Endothelial cell of umbilical vein (primary cell): Measurements from ENCODE around the gene TMEM178B. TPM values are rescaled to one million over a fixed set of nuclear protein-coding genes. Genes with fewer than 3 reads are reported as not detected.

Experiments used
- BruUV-seq: library from RNA; stranded (reverse); fragments of 400-500 nt; replicated peaks from 2 replicates; lab custom pipeline; 2021; lab: Mats Ljungman, UMichigan
- CTCF ChIA-PET: fragments of 300-600, 350-600 bp; sonication (Branson Sonifier 250); formaldehyde crosslinking; loops from one replicate; lab custom pipeline; 2021; ENCODE audit warnings: antibody characterized with exemption, inconsistent platforms; lab: Charles Lee
- POLR2A ChIA-PET: fragments of 300-600, 350-600 bp; sonication (Branson Sonifier 250); formaldehyde crosslinking; loops from one replicate; lab custom pipeline; 2021; ENCODE audit warnings: antibody characterized with exemption, inconsistent platforms; lab: Charles Lee
- DNase-seq: peaks from one replicate; pipeline ENCODE4 v3.0.0-alpha.2; 2011; ENCODE audit warnings: low read depth, low spot score
- FAIRE-seq: peaks from 2 replicates; lab custom pipeline; 2011; peaks lifted over from hg19 to GRCh38; lab: Jason Lieb, UNC
- H2AFZ ChIP-seq: 2 replicates; pipeline ENCODE4 v1.6.0; 2012; ENCODE audit warnings: low read depth, low read length, control low read depth, inconsistent platforms
- H3K27ac ChIP-seq: 2 replicates; pipeline ENCODE4 v1.5.1; 2011; ENCODE audit warnings: low read depth, mild to moderate bottlenecking, control low read depth, low read length, moderate library complexity; ENCODE audit not compliant: insufficient read depth
- H3K27me3 ChIP-seq, 2 experiments: 2 replicates each; pipeline versions ENCODE4 v1.6.0 to v1.6.1; 2011; ENCODE audit warnings: low read length in 2 of 2, mixed read lengths in 1 of 2; ENCODE audit not compliant: control insufficient read depth in 2 of 2, insufficient read depth in 2 of 2
- H3K36me3 ChIP-seq, 2 experiments: 2 replicates in 1 of 2; 3 replicates in 1 of 2; pipeline ENCODE4 v1.5.1; 2011; ENCODE audit warnings: low read length in 2 of 2, mild to moderate bottlenecking in 1 of 2, moderate library complexity in 1 of 2; ENCODE audit not compliant: control insufficient read depth in 2 of 2, insufficient read depth in 2 of 2; ENCODE audit errors: extremely low read depth in 1 of 2
- H3K4me1 ChIP-seq: 3 replicates; pipeline ENCODE4 v1.5.1; 2011; ENCODE audit warnings: mild to moderate bottlenecking, low read length; ENCODE audit not compliant: control insufficient read depth, insufficient read depth; ENCODE audit errors: extremely low read depth
- H3K4me2 ChIP-seq: 2 replicates; pipeline ENCODE4 v1.6.1; 2011; ENCODE audit warnings: low read length, control low read depth, mixed read lengths; ENCODE audit not compliant: insufficient read depth
- H3K4me3 ChIP-seq, 3 experiments: fragments of 200-600 bp in 1 of 3; sonication (generic), shearing (Covaris generic) in 1 of 3; replicated peaks in 1 of 3; 2 replicates each; pipeline ENCODE4 v1.5.1; 2011 to 2016; ENCODE audit warnings: control low read depth in 3 of 3, low read length in 3 of 3, mild to moderate bottlenecking in 2 of 3, inconsistent platforms in 1 of 3, low read depth in 1 of 3, moderate library complexity in 1 of 3; ENCODE audit not compliant: insufficient read depth in 1 of 3
- H3K79me2 ChIP-seq: 2 replicates; pipeline ENCODE4 v1.6.0; 2012; ENCODE audit warnings: low read length, inconsistent platforms; ENCODE audit not compliant: control insufficient read depth, insufficient read depth
- H3K9ac ChIP-seq: replicated peaks from 2 replicates; pipeline ENCODE3; 2011; ENCODE audit warnings: low read length, control low read depth; ENCODE audit not compliant: insufficient read depth; ENCODE audit errors: extremely low read depth
- H3K9me1 ChIP-seq: replicated peaks from 3 replicates; pipeline ENCODE4 v1.6.0; 2011; ENCODE audit warnings: mild to moderate bottlenecking, low read length; ENCODE audit not compliant: control insufficient read depth, insufficient read depth; ENCODE audit errors: extremely low read depth
- H3K9me3 ChIP-seq: replicated peaks from 2 replicates; pipeline ENCODE4 v1.5.1; 2012; ENCODE audit warnings: low read length, inconsistent platforms; ENCODE audit not compliant: control insufficient read depth, insufficient read depth
- H4K20me1 ChIP-seq: replicated peaks from 2 replicates; pipeline ENCODE3; 2011; ENCODE audit warnings: mild to moderate bottlenecking, low read length; ENCODE audit not compliant: control insufficient read depth, insufficient read depth; ENCODE audit errors: extremely low read depth
- CTCF ChIP-seq, 2 donors: IDR thresholded peaks; 1 replicate in 1 of 2; 2 replicates in 1 of 2; pipeline ENCODE4 v1.5.1; 2011; ENCODE audit warnings: low read length in 2 of 2, mild to moderate bottlenecking in 2 of 2, moderate library complexity in 2 of 2, control low read depth in 1 of 2, inconsistent platforms in 1 of 2, low read depth in 1 of 2; ENCODE audit not compliant: insufficient read depth in 1 of 2; ENCODE audit errors: extremely low read depth in 1 of 2
- EZH2 ChIP-seq: IDR thresholded peaks from 2 replicates; pipeline ENCODE4 v1.6.1; 2012; ENCODE audit warnings: borderline replicate concordance, low read depth, mild to moderate bottlenecking, moderate library complexity, low read length, inconsistent platforms; ENCODE audit not compliant: severe bottlenecking
- FOS ChIP-seq: IDR thresholded peaks from 2 replicates; pipeline ENCODE4 v1.6.1; 2011; ENCODE audit warnings: mild to moderate bottlenecking, low read length, moderate library complexity, borderline replicate concordance; ENCODE audit not compliant: insufficient read depth
- GATA2 ChIP-seq: IDR thresholded peaks from 2 replicates; pipeline ENCODE4 v1.7.0; 2011; ENCODE audit warnings: low read depth, mild to moderate bottlenecking, moderate library complexity, mixed read lengths, low read length; ENCODE audit not compliant: insufficient read length, insufficient read depth
- JUN ChIP-seq: IDR thresholded peaks from 2 replicates; pipeline ENCODE4 v1.6.1; 2011; ENCODE audit warnings: borderline replicate concordance, low read depth; ENCODE audit not compliant: insufficient read length, insufficient read depth
- MAX ChIP-seq: IDR thresholded peaks from 2 replicates; pipeline ENCODE4 v1.6.1; 2011; ENCODE audit not compliant: insufficient read depth, insufficient read length
- MYC ChIP-seq: IDR thresholded peaks from one replicate; pipeline ENCODE4 v1.6.1; 2011; ENCODE audit warnings: mild to moderate bottlenecking, low read depth, low read length
- POLR2A ChIP-seq: IDR thresholded peaks from 2 replicates; pipeline ENCODE4 v1.6.1; 2012; ENCODE audit warnings: low read depth, mild to moderate bottlenecking, control low read depth, low read length
- POLR2AphosphoS5 ChIP-seq: IDR thresholded peaks from 2 replicates; pipeline ENCODE4 v1.6.1; 2012; ENCODE audit warnings: low read depth, mild to moderate bottlenecking, control low read depth, low read length, moderate library complexity; ENCODE audit not compliant: insufficient read depth
- dilution Hi-C: fragments of 300-500 bp; cut with MboI; formaldehyde crosslinking; loops from one replicate; pipeline ENCODE4 v1.15.0; 2019; ENCODE audit warnings: low sequenced_read_pairs; ENCODE audit not compliant: extremely low pct_ligation_motif_present
- intact Hi-C: fragments of 100-400 bp; cut with micrococcal nuclease; formaldehyde crosslinking; loops from one replicate; pipeline ENCODE4 v1.10.0; 2022
- polyA plus RNA-seq, 4 experiments: library from polyadenylated mRNA; depleted of rRNA in 3 of 4; stranded (reverse) in 3 of 4; unstranded in 1 of 4; fragments of >200 nt; gene quantifications; 2 replicates each; pipeline versions ENCODE4 v1.2.1 to v1.2.3, GENCODE V29; 2011 to 2012; ENCODE audit warnings: missing spikeins in 1 of 4
- total RNA-seq: library from RNA; stranded (reverse); gene quantifications from 2 replicates; pipeline ENCODE4 v1.2.3, GENCODE V29; 2021

Gene TMEM178B
- total and polyA plus RNA-seq, 2 donors (not counting 3 experiments of a cell fraction or from before 2014, with no cell fraction given), result not detected

- DNase-seq, result no peak
- no peak overlapping the region for H3K4me3 ChIP-seq
- H2AFZ ChIP-seq, result no peak overlapping the region
- no peak overlapping the region for H3K27ac ChIP-seq
- no peaks in the 10 kb centered on the region for H4K20me1 ChIP-seq
- no peaks in the 10 kb centered on the region for H3K9me1 ChIP-seq
- FAIRE-seq, result no peak
- no TSS peak for BruUV-seq
- H3K9ac ChIP-seq, result no peak overlapping the region
- H3K4me2 ChIP-seq, result no peak overlapping the region
- H3K79me2 ChIP-seq, result no peaks in the 10 kb centered on the region
- dilution Hi-C loops, result no loop called here
- ChIA-PET POLR2A (no interaction called here), CTCF (no interaction called here)
- H3K4me1 ChIP-seq, result no peaks in the 10 kb centered on the region
- peaks cover 3% of the 10 kb centered on the region for H3K9me3 ChIP-seq
- H3K36me3 ChIP-seq, result no peaks in the 10 kb centered on the region
- TF ChIP-seq MAX, result no peak
- TF ChIP-seq POLR2A, result no peak
- TF ChIP-seq POLR2AphosphoS5, result no peak
- no peak for TF ChIP-seq EZH2
- TF ChIP-seq GATA2, result no peak
- no peak for TF ChIP-seq CTCF (IDR thresholded peaks at IDR 0.05; ENCODE audit: extremely low read depth in 1 of 2, insufficient read depth in 1 of 2, low read depth in 1 of 2, low read length in 2 of 2)
- no peak for TF ChIP-seq JUN
- TF ChIP-seq FOS, result no peak
- TF ChIP-seq MYC, result no peak
- H3K27me3 ChIP-seq, result no peaks in the 10 kb centered on the region
- intact Hi-C loops, result no loop called here
These were observed 201.5 kb downstream of the TMEM178B start for GRCh38 chr7:141275350-141275749.
